Calu3 (cell line): ENCODE measurements around the gene SLC38A1. TPM values are rescaled to one million over a fixed set of nuclear protein-coding genes. Genes with fewer than 3 reads are reported as not detected.

Experiments used
- BruUV-seq: library from RNA; stranded (reverse); fragments of 400-500 nt; replicated peaks from 2 replicates; lab custom pipeline; 2021; lab: Mats Ljungman, UMichigan
- CTCF ChIA-PET: fragments of 300-600 bp; sonication (Branson Sonifier 250); formaldehyde crosslinking; loops from one replicate; lab custom pipeline; 2022; ENCODE audit warnings: antibody characterized with exemption; lab: Charles Lee
- DNase-seq: peaks from one replicate; pipeline ENCODE4 v3.0.0; 2022
- H3K27ac Mint-ChIP-seq: one replicate; pipeline ENCODE4 v1.8.0; 2022; ENCODE audit warnings: mixed read lengths; ENCODE audit not compliant: unreplicated experiment
- H3K27me3 Mint-ChIP-seq: one replicate; pipeline ENCODE4 v1.8.0; 2022; ENCODE audit warnings: mixed read lengths; ENCODE audit not compliant: unreplicated experiment
- H3K36me3 Mint-ChIP-seq: one replicate; pipeline ENCODE4 v1.8.0; 2022; ENCODE audit warnings: mild to moderate bottlenecking, moderate library complexity, mixed read lengths; ENCODE audit not compliant: insufficient read depth, unreplicated experiment
- H3K4me1 Mint-ChIP-seq: one replicate; pipeline ENCODE4 v1.8.0; 2022; ENCODE audit warnings: mild to moderate bottlenecking, low read depth, mixed read lengths; ENCODE audit not compliant: unreplicated experiment
- H3K4me3 Mint-ChIP-seq: one replicate; pipeline ENCODE4 v1.8.0; 2022; ENCODE audit warnings: mild to moderate bottlenecking, low read depth, moderate library complexity, mixed read lengths; ENCODE audit not compliant: unreplicated experiment
- H3K9me3 Mint-ChIP-seq: one replicate; pipeline ENCODE4 v1.8.0; 2022; ENCODE audit warnings: low read depth, mixed read lengths; ENCODE audit not compliant: unreplicated experiment
- CTCF ChIP-seq: fragments of 200-600 bp; IDR thresholded peaks from one replicate; pipeline ENCODE4 v1.8.0; 2022; ENCODE audit warnings: antibody characterized with exemption; ENCODE audit not compliant: unreplicated experiment
- intact Hi-C: fragments of 100-400 bp; cut with micrococcal nuclease; formaldehyde crosslinking; loops from one replicate; pipeline ENCODE4 v1.10.0; 2022; ENCODE audit not compliant: unreplicated experiment
- total RNA-seq: library from RNA; stranded (reverse); gene quantifications from 2 replicates; pipeline ENCODE4 v1.2.3, GENCODE V29; 2022

SLC38A1 gene
- total RNA-seq, 1 experiment from 2014 or later, result 132 TPM

DNA sequence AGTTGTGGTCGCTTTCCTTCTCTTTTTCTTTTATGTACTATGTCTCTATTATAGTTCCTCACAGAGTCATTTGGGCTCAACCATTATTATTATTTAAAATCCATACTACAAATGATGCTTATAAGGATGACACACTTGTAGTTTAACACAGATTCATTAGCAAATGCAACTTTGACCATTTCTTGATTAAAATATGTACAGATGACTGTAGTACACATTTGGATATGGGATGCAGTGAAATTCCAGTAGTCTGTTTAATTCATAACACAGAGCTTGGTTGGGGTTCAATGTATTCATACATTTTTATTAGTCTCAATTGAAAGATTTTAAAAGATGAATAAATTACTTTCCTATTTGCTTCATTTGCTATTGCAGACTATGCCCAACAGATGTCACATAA lies 30.0 kb downstream of the SLC38A1 start:
- no peak overlapping the region for H3K27ac Mint-ChIP-seq
- H3K27me3 Mint-ChIP-seq, result no peaks in the 10 kb centered on the region
- intact Hi-C loops, result no loop called here
- no peak overlapping the region for H3K4me3 Mint-ChIP-seq
- no peak for DNase-seq
- H3K4me1 Mint-ChIP-seq, result peaks cover 20% of the 10 kb centered on the region
- H3K36me3 Mint-ChIP-seq, result peaks cover 16% of the 10 kb centered on the region
- peaks cover 1% of the 10 kb centered on the region for H3K9me3 Mint-ChIP-seq
- no TSS peak for BruUV-seq
- CTCF ChIA-PET, result no interaction called here
- TF ChIP-seq CTCF, result no peak

- no TSS peak for BruUV-seq
- CTCF ChIA-PET, result no interaction called here
- intact Hi-C loops, result no loop called here
- Mint-ChIP-seq H3K9me3 (no peaks in the 10 kb centered on the region), H3K36me3 (peaks cover 16% of the 10 kb centered on the region), H3K4me3 (no peak overlapping the region), H3K27ac (no peak overlapping the region), H3K27me3 (no peaks in the 10 kb centered on the region), H3K4me1 (peaks cover 11% of the 10 kb centered on the region)
- no peak for DNase-seq
- TF ChIP-seq CTCF, result no peak
These were observed 31.3 kb downstream of the SLC38A1 start for GRCh38 chr12:46237371-46238045.

DNA sequence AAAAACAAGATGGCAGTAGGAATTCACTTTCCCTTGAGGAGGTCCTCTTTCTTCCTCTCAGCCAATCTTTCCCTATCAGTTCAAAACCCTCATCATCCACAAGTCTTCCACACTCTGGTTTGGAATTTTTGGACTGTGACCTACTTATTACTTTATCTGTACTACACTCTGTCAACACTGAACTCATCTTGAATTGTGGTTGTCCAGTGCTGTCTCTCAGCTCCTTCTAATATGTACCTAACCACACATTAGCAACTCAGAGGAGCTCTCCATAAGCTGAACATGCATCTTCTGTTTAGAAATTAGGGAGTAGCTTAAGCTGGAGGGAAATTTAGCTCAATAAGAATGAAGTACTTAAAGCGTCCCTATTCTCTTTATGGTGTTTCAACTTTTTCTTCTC lies 34.8 kb downstream of the SLC38A1 start:
- BruUV-seq, result no TSS peak
- H3K27ac Mint-ChIP-seq, result no peak overlapping the region
- peaks cover 11% of the 10 kb centered on the region for H3K4me1 Mint-ChIP-seq
- intact Hi-C loops, result no loop called here
- no peak for TF ChIP-seq CTCF
- H3K36me3 Mint-ChIP-seq, result peaks cover 16% of the 10 kb centered on the region
- no peaks in the 10 kb centered on the region for H3K27me3 Mint-ChIP-seq
- H3K9me3 Mint-ChIP-seq, result no peaks in the 10 kb centered on the region
- H3K4me3 Mint-ChIP-seq, result no peak overlapping the region
- no peak for DNase-seq
- CTCF ChIA-PET, result no interaction called here

- peaks cover 11% of the 10 kb centered on the region for H3K4me1 Mint-ChIP-seq
- no peaks in the 10 kb centered on the region for H3K27me3 Mint-ChIP-seq
- intact Hi-C loops, result no loop called here
- peaks cover 11% of the 10 kb centered on the region for H3K36me3 Mint-ChIP-seq
- BruUV-seq, result no TSS peak
- CTCF ChIA-PET, result no interaction called here
- H3K27ac Mint-ChIP-seq, result no peak overlapping the region
- no peaks in the 10 kb centered on the region for H3K9me3 Mint-ChIP-seq
- TF ChIP-seq CTCF, result no peak
- DNase-seq, result no peak
- H3K4me3 Mint-ChIP-seq, result no peak overlapping the region
These were observed 35.4 kb downstream of the SLC38A1 start for GRCh38 chr12:46233423-46233822.
